Endothelial cell of umbilical vein (primary cell): ENCODE results near the gene SLC9A9. TPM values are rescaled to one million over a fixed set of nuclear protein-coding genes. Genes with fewer than 3 reads are reported as not detected.

ENCODE experiments used
- BruUV-seq: library from RNA; stranded (reverse); fragments of 400-500 nt; replicated peaks from 2 replicates; lab custom pipeline; 2021; lab: Mats Ljungman, UMichigan
- CTCF ChIA-PET: fragments of 300-600, 350-600 bp; sonication (Branson Sonifier 250); formaldehyde crosslinking; loops from one replicate; lab custom pipeline; 2021; ENCODE audit warnings: antibody characterized with exemption, inconsistent platforms; lab: Charles Lee
- POLR2A ChIA-PET: fragments of 300-600, 350-600 bp; sonication (Branson Sonifier 250); formaldehyde crosslinking; loops from one replicate; lab custom pipeline; 2021; ENCODE audit warnings: antibody characterized with exemption, inconsistent platforms; lab: Charles Lee
- DNase-seq: peaks from one replicate; pipeline ENCODE4 v3.0.0-alpha.2; 2011; ENCODE audit warnings: low read depth, low spot score
- FAIRE-seq: peaks from 2 replicates; lab custom pipeline; 2011; peaks lifted over from hg19 to GRCh38; lab: Jason Lieb, UNC
- H2AFZ ChIP-seq: 2 replicates; pipeline ENCODE4 v1.6.0; 2012; ENCODE audit warnings: low read depth, low read length, control low read depth, inconsistent platforms
- H3K27ac ChIP-seq: 2 replicates; pipeline ENCODE4 v1.5.1; 2011; ENCODE audit warnings: low read depth, mild to moderate bottlenecking, control low read depth, low read length, moderate library complexity; ENCODE audit not compliant: insufficient read depth
- H3K27me3 ChIP-seq, 2 experiments: 2 replicates each; pipeline versions ENCODE4 v1.6.0 to v1.6.1; 2011; ENCODE audit warnings: low read length in 2 of 2, mixed read lengths in 1 of 2; ENCODE audit not compliant: control insufficient read depth in 2 of 2, insufficient read depth in 2 of 2
- H3K36me3 ChIP-seq, 2 experiments: 2 replicates in 1 of 2; 3 replicates in 1 of 2; pipeline ENCODE4 v1.5.1; 2011; ENCODE audit warnings: low read length in 2 of 2, mild to moderate bottlenecking in 1 of 2, moderate library complexity in 1 of 2; ENCODE audit not compliant: control insufficient read depth in 2 of 2, insufficient read depth in 2 of 2; ENCODE audit errors: extremely low read depth in 1 of 2
- H3K4me1 ChIP-seq: 3 replicates; pipeline ENCODE4 v1.5.1; 2011; ENCODE audit warnings: mild to moderate bottlenecking, low read length; ENCODE audit not compliant: control insufficient read depth, insufficient read depth; ENCODE audit errors: extremely low read depth
- H3K4me2 ChIP-seq: 2 replicates; pipeline ENCODE4 v1.6.1; 2011; ENCODE audit warnings: low read length, control low read depth, mixed read lengths; ENCODE audit not compliant: insufficient read depth
- H3K4me3 ChIP-seq, 3 experiments: fragments of 200-600 bp in 1 of 3; sonication (generic), shearing (Covaris generic) in 1 of 3; replicated peaks in 1 of 3; 2 replicates each; pipeline ENCODE4 v1.5.1; 2011 to 2016; ENCODE audit warnings: control low read depth in 3 of 3, low read length in 3 of 3, mild to moderate bottlenecking in 2 of 3, inconsistent platforms in 1 of 3, low read depth in 1 of 3, moderate library complexity in 1 of 3; ENCODE audit not compliant: insufficient read depth in 1 of 3
- H3K79me2 ChIP-seq: 2 replicates; pipeline ENCODE4 v1.6.0; 2012; ENCODE audit warnings: low read length, inconsistent platforms; ENCODE audit not compliant: control insufficient read depth, insufficient read depth
- H3K9ac ChIP-seq: replicated peaks from 2 replicates; pipeline ENCODE3; 2011; ENCODE audit warnings: low read length, control low read depth; ENCODE audit not compliant: insufficient read depth; ENCODE audit errors: extremely low read depth
- H3K9me1 ChIP-seq: replicated peaks from 3 replicates; pipeline ENCODE4 v1.6.0; 2011; ENCODE audit warnings: mild to moderate bottlenecking, low read length; ENCODE audit not compliant: control insufficient read depth, insufficient read depth; ENCODE audit errors: extremely low read depth
- H3K9me3 ChIP-seq: replicated peaks from 2 replicates; pipeline ENCODE4 v1.5.1; 2012; ENCODE audit warnings: low read length, inconsistent platforms; ENCODE audit not compliant: control insufficient read depth, insufficient read depth
- H4K20me1 ChIP-seq: replicated peaks from 2 replicates; pipeline ENCODE3; 2011; ENCODE audit warnings: mild to moderate bottlenecking, low read length; ENCODE audit not compliant: control insufficient read depth, insufficient read depth; ENCODE audit errors: extremely low read depth
- CTCF ChIP-seq, 2 donors: IDR thresholded peaks; 1 replicate in 1 of 2; 2 replicates in 1 of 2; pipeline ENCODE4 v1.5.1; 2011; ENCODE audit warnings: low read length in 2 of 2, mild to moderate bottlenecking in 2 of 2, moderate library complexity in 2 of 2, control low read depth in 1 of 2, inconsistent platforms in 1 of 2, low read depth in 1 of 2; ENCODE audit not compliant: insufficient read depth in 1 of 2; ENCODE audit errors: extremely low read depth in 1 of 2
- JUN ChIP-seq: IDR thresholded peaks from 2 replicates; pipeline ENCODE4 v1.6.1; 2011; ENCODE audit warnings: borderline replicate concordance, low read depth; ENCODE audit not compliant: insufficient read length, insufficient read depth
- MYC ChIP-seq: IDR thresholded peaks from one replicate; pipeline ENCODE4 v1.6.1; 2011; ENCODE audit warnings: mild to moderate bottlenecking, low read depth, low read length
- POLR2A ChIP-seq: IDR thresholded peaks from 2 replicates; pipeline ENCODE4 v1.6.1; 2012; ENCODE audit warnings: low read depth, mild to moderate bottlenecking, control low read depth, low read length
- POLR2AphosphoS5 ChIP-seq: IDR thresholded peaks from 2 replicates; pipeline ENCODE4 v1.6.1; 2012; ENCODE audit warnings: low read depth, mild to moderate bottlenecking, control low read depth, low read length, moderate library complexity; ENCODE audit not compliant: insufficient read depth
- dilution Hi-C: fragments of 300-500 bp; cut with MboI; formaldehyde crosslinking; loops from one replicate; pipeline ENCODE4 v1.15.0; 2019; ENCODE audit warnings: low sequenced_read_pairs; ENCODE audit not compliant: extremely low pct_ligation_motif_present
- intact Hi-C: fragments of 100-400 bp; cut with micrococcal nuclease; formaldehyde crosslinking; loops from one replicate; pipeline ENCODE4 v1.10.0; 2022
- polyA plus RNA-seq, 4 experiments: library from polyadenylated mRNA; depleted of rRNA in 3 of 4; stranded (reverse) in 3 of 4; unstranded in 1 of 4; fragments of >200 nt; gene quantifications; 2 replicates each; pipeline versions ENCODE4 v1.2.1 to v1.2.3, GENCODE V29; 2011 to 2012; ENCODE audit warnings: missing spikeins in 1 of 4
- total RNA-seq: library from RNA; stranded (reverse); gene quantifications from 2 replicates; pipeline ENCODE4 v1.2.3, GENCODE V29; 2021

Gene SLC9A9
- total and polyA plus RNA-seq, 2 donors (not counting 3 experiments of a cell fraction or from before 2014, with no cell fraction given), result 1.5 to 1.8 TPM

GRCh38 chr3:143783851-143784370 is 64.4 kb downstream of the SLC9A9 start:
- Histone ChIP-seq H3K9me1 (no peaks in the 10 kb centered on the region), H4K20me1 (no peaks in the 10 kb centered on the region), H3K4me2 (no peak overlapping the region), H3K79me2 (no peaks in the 10 kb centered on the region), H3K27ac (no peak overlapping the region), H3K9ac (no peak overlapping the region), H3K4me1 (no peaks in the 10 kb centered on the region), H2AFZ (no peak overlapping the region), H3K27me3 (no peaks in the 10 kb centered on the region), H3K36me3 (no peaks in the 10 kb centered on the region), H3K4me3 (no peak overlapping the region), H3K9me3 (no peaks in the 10 kb centered on the region)
- no peak for TF ChIP-seq MYC
- ChIA-PET POLR2A (interaction anchor here (0.7 kb wide), 1 partner anchor 66 kb away, joined by 3 read pairs; no protein-coding TSS in a partner anchor), CTCF (interaction anchor here (1.3 kb wide), 1 partner anchor 8 kb away, joined by 4 read pairs; no protein-coding TSS in a partner anchor)
- BruUV-seq, result no TSS peak
- intact Hi-C loops (no loop called here), dilution Hi-C loops (no loop called here)
- FAIRE-seq (no peak), DNase-seq (no peak)

GRCh38 chr3:143775459-143775858 is 72.8 kb downstream of the SLC9A9 start:
- intact Hi-C loops (loop anchor here (1.0 to 5.0 kb wide), 5 partner anchors 112 to 1992 kb away; partner anchors contain the start of gene DIPK2A), dilution Hi-C loops (no loop called here)
- ChIA-PET CTCF (interaction anchor here (0.5 to 2.2 kb wide), 16 partner anchors 8 to 1992 kb away, joined by 3 to 13 read pairs (median 4); partner anchors contain the start of gene DIPK2A), POLR2A (no interaction called here)
- H3K4me2 ChIP-seq, result peak overlapping the region; percentile 57
- H3K27me3 ChIP-seq, result no peaks in the 10 kb centered on the region
- peaks cover 3% of the 10 kb centered on the region for H3K4me1 ChIP-seq
- no peak overlapping the region for H3K27ac ChIP-seq
- DNase-seq, result peak; percentile 57
- H3K79me2 ChIP-seq, result no peaks in the 10 kb centered on the region
- no peak overlapping the region for H3K9ac ChIP-seq
- no TSS peak for BruUV-seq
- no peaks in the 10 kb centered on the region for H3K9me1 ChIP-seq
- peak; percentile 93 for FAIRE-seq
- H3K4me3 ChIP-seq, result no peak overlapping the region
- no peaks in the 10 kb centered on the region for H3K9me3 ChIP-seq
- TF ChIP-seq CTCF (IDR thresholded peaks at IDR 0.05; ENCODE audit: extremely low read depth in 1 of 2, insufficient read depth in 1 of 2, low read depth in 1 of 2, low read length in 2 of 2), result peak; percentile 32 to 37
- TF ChIP-seq POLR2AphosphoS5, result no peak
- TF ChIP-seq POLR2A, result no peak
- no peak for TF ChIP-seq JUN
- H2AFZ ChIP-seq, result peak overlapping the region; percentile 84
- no peaks in the 10 kb centered on the region for H4K20me1 ChIP-seq
- H3K36me3 ChIP-seq, result no peaks in the 10 kb centered on the region
